GM23338 (cell line): ENCODE measurements around the gene S100A5. TPM values are rescaled to one million over a fixed set of nuclear protein-coding genes. Genes with fewer than 3 reads are reported as not detected.

Source experiments
- ATAC-seq: fragments of 200-7000 bp; cut with Tn5 transposase; 3 replicates; pipeline ENCODE4 v1.9.1; 2020
- DNase-seq: peaks from one replicate; pipeline ENCODE4 v3.0.0-alpha.2; 2015; ENCODE audit warnings: low spot score
- H2AFZ ChIP-seq: fragments of 200-600 bp; sonication (generic); 2 replicates; pipeline ENCODE4 v1.8.0; 2016; ENCODE audit warnings: antibody characterized with exemption, mild to moderate bottlenecking, moderate library complexity
- H3F3A ChIP-seq: fragments of 200-600 bp; sonication (generic); replicated peaks from 2 replicates; pipeline ENCODE4 v1.8.0; 2017; ENCODE audit warnings: antibody characterized with exemption, mixed run types, low read depth
- H3K27ac ChIP-seq: fragments of 200-600 bp; sonication (generic); 2 replicates; pipeline ENCODE4 v1.6.1; 2016; ENCODE audit warnings: low read depth
- H3K27me3 ChIP-seq: fragments of 200-600 bp; sonication (generic); 2 replicates; pipeline ENCODE4 v1.8.0; 2016; ENCODE audit warnings: mild to moderate bottlenecking, mixed run types, moderate library complexity; ENCODE audit not compliant: insufficient read depth
- H3K36me3 ChIP-seq: fragments of 200-600 bp; sonication (generic); 2 replicates; pipeline ENCODE4 v1.8.0; 2016; ENCODE audit warnings: mild to moderate bottlenecking; ENCODE audit not compliant: insufficient read depth
- H3K4me1 ChIP-seq: fragments of 200-600 bp; sonication (generic); 2 replicates; pipeline ENCODE4 v1.8.0; 2016; ENCODE audit warnings: mild to moderate bottlenecking, moderate library complexity; ENCODE audit not compliant: insufficient read depth
- H3K4me2 ChIP-seq: fragments of 200-600 bp; sonication (generic); 2 replicates; pipeline ENCODE4 v1.7.1; 2017; ENCODE audit warnings: mixed run types
- H3K4me3 ChIP-seq: fragments of 200-600 bp; sonication (generic); 2 replicates; pipeline ENCODE4 v1.6.1; 2016; ENCODE audit warnings: mixed run types
- H3K79me2 ChIP-seq: fragments of 200-600 bp; sonication (generic); replicated peaks from 2 replicates; pipeline ENCODE4 v1.8.0; 2017; ENCODE audit warnings: mild to moderate bottlenecking; ENCODE audit not compliant: insufficient read depth
- H3K9me2 ChIP-seq: fragments of 200-600 bp; sonication (generic); 2 replicates; pipeline ENCODE4 v1.8.0; 2017; ENCODE audit not compliant: insufficient read depth
- H4K20me1 ChIP-seq: fragments of 200-600 bp; sonication (generic); replicated peaks from 2 replicates; pipeline ENCODE4 v1.8.0; 2017; ENCODE audit warnings: mild to moderate bottlenecking; ENCODE audit not compliant: insufficient read depth
- H3K27ac Mint-ChIP-seq: 2 replicates; pipeline ENCODE4 v1.8.0; 2020; ENCODE audit warnings: inconsistent platforms, mild to moderate bottlenecking, moderate library complexity, mixed read lengths
- H3K27me3 Mint-ChIP-seq: 3 replicates; pipeline ENCODE4 v1.8.0; 2022; ENCODE audit warnings: low read depth, mild to moderate bottlenecking, moderate library complexity, mixed read lengths, inconsistent platforms; ENCODE audit not compliant: insufficient read depth, poor library complexity
- H3K36me3 Mint-ChIP-seq: 3 replicates; pipeline ENCODE4 v1.8.0; 2021; ENCODE audit warnings: low read depth, mild to moderate bottlenecking, inconsistent platforms, moderate library complexity, mixed read lengths
- H3K4me1 Mint-ChIP-seq: 3 replicates; pipeline ENCODE4 v1.8.0; 2020; ENCODE audit warnings: mild to moderate bottlenecking, inconsistent platforms, mixed read lengths
- H3K4me3 Mint-ChIP-seq: 3 replicates; pipeline ENCODE4 v1.8.0; 2021; ENCODE audit warnings: moderate library complexity, mild to moderate bottlenecking, inconsistent platforms, mixed read lengths
- H3K9me3 Mint-ChIP-seq: 3 replicates; pipeline ENCODE4 v1.8.0; 2020; ENCODE audit warnings: moderate library complexity, mild to moderate bottlenecking, inconsistent platforms, mixed read lengths
- CREB1 ChIP-seq: fragments of 250-450 bp; sonication (Bioruptor Pico); IDR thresholded peaks from 2 replicates; pipeline ENCODE4 v1.5.0; 2020; ENCODE audit warnings: low read depth, mild to moderate bottlenecking, moderate library complexity
- EZH2 ChIP-seq: fragments of 200-600 bp; sonication (generic); IDR thresholded peaks from one replicate; pipeline ENCODE4 v1.8.0; 2017; ENCODE audit warnings: antibody characterized with exemption, mild to moderate bottlenecking, low read depth; ENCODE audit not compliant: unreplicated experiment
- EZH2phosphoT487 ChIP-seq: fragments of 200-600 bp; sonication (generic); IDR thresholded peaks from one replicate; pipeline ENCODE4 v1.8.1; 2018; ENCODE audit warnings: antibody characterized with exemption; ENCODE audit not compliant: unreplicated experiment
- JUNB ChIP-seq: IDR thresholded peaks from one replicate; pipeline ENCODE4 v1.6.1; 2016; ENCODE audit warnings: antibody characterized with exemption; ENCODE audit not compliant: unreplicated experiment
- NANOG ChIP-seq: IDR thresholded peaks from 2 replicates; pipeline ENCODE4 v1.6.1; 2016; ENCODE audit warnings: antibody characterized with exemption, borderline replicate concordance
- POLR2AphosphoS5 ChIP-seq: IDR thresholded peaks from 2 replicates; pipeline ENCODE4 v1.6.1; 2016; ENCODE audit warnings: antibody characterized with exemption, low read depth
- STAT1 ChIP-seq: IDR thresholded peaks from one replicate; pipeline ENCODE4 v1.6.1; 2016; ENCODE audit warnings: antibody characterized with exemption; ENCODE audit not compliant: unreplicated experiment
- ZNF114 ChIP-seq: fragments of 250-450 bp; sonication (Bioruptor Pico); IDR thresholded peaks from 2 replicates; pipeline ENCODE4 v1.5.0; 2020; ENCODE audit warnings: mild to moderate bottlenecking, moderate library complexity
- ZNF331 ChIP-seq: fragments of 250-450 bp; sonication (Bioruptor Pico); IDR thresholded peaks from 2 replicates; pipeline ENCODE4 v1.5.0; 2020; ENCODE audit warnings: low read depth, mild to moderate bottlenecking, moderate library complexity
- polyA plus RNA-seq: library from polyadenylated mRNA; unstranded; fragments of >200 nt; fragmentation: Nextera tagmentation; extraction: Ambion mirVana; gene quantifications from 2 replicates; pipeline ENCODE4 v1.2.1, GENCODE V29; 2016
- total RNA-seq: library from RNA; depleted of rRNA; stranded (reverse); fragments of >200 nt; shearing (Covaris generic); gene quantifications from 2 replicates; pipeline ENCODE4 v1.2.3, GENCODE V29; 2014
- TF ChIP-seq, protein P1 (sequence below): IDR thresholded peaks from one replicate; pipeline ENCODE4 v1.6.1; 2018; ENCODE audit warnings: antibody characterized with exemption; ENCODE audit not compliant: unreplicated experiment
- TF ChIP-seq, protein P2 (sequence below), 2 experiments: fragments of 200-600 bp in 1 of 2; sonication (generic) in 1 of 2; conservative IDR thresholded peaks; 2 replicates each; pipeline versions ENCODE4 v1.5.1 to v1.6.1; 2016 to 2017; ENCODE audit warnings: antibody characterized with exemption in 2 of 2, low read depth in 2 of 2, mild to moderate bottlenecking in 2 of 2, moderate library complexity in 1 of 2

The S100A5 gene
- total and polyA plus RNA-seq, 2 experiments from 2014 or later: 0.47 TPM; not detected in 1

DNA sequence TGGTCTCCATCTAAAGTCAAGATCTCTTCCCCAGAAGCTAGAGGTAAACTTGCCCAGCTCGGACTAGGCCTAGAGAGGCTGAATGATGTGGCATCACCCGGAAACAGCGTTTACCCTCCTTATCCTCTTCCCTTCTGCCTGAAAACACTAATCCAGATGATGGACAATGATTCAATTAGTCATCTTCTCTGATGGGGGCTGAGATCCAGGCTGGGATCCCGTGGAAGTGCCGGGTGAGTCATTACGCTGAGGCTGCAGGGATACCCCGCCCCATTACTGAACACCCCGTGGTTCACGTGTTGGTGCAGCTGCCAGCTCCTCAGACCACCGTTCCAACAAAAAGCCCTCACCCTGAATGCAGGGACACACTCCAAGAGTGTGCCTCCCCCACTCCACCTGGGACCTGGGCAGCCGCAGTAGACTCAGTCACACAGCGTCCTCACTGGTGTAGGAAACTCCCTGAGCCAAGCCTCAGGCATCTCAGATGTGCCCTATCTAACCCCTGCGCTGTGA is 7.0 kb downstream of the S100A5 start (continued):
- TF ChIP-seq, protein P1, sequence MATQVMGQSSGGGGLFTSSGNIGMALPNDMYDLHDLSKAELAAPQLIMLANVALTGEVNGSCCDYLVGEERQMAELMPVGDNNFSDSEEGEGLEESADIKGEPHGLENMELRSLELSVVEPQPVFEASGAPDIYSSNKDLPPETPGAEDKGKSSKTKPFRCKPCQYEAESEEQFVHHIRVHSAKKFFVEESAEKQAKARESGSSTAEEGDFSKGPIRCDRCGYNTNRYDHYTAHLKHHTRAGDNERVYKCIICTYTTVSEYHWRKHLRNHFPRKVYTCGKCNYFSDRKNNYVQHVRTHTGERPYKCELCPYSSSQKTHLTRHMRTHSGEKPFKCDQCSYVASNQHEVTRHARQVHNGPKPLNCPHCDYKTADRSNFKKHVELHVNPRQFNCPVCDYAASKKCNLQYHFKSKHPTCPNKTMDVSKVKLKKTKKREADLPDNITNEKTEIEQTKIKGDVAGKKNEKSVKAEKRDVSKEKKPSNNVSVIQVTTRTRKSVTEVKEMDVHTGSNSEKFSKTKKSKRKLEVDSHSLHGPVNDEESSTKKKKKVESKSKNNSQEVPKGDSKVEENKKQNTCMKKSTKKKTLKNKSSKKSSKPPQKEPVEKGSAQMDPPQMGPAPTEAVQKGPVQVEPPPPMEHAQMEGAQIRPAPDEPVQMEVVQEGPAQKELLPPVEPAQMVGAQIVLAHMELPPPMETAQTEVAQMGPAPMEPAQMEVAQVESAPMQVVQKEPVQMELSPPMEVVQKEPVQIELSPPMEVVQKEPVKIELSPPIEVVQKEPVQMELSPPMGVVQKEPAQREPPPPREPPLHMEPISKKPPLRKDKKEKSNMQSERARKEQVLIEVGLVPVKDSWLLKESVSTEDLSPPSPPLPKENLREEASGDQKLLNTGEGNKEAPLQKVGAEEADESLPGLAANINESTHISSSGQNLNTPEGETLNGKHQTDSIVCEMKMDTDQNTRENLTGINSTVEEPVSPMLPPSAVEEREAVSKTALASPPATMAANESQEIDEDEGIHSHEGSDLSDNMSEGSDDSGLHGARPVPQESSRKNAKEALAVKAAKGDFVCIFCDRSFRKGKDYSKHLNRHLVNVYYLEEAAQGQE: no peak
- no peak for TF ChIP-seq EZH2phosphoT487
- no peak for TF ChIP-seq ZNF331 (CRISPR knock-in tag)
- TF ChIP-seq CREB1: no peak
- no peak for TF ChIP-seq JUNB
- TF ChIP-seq NANOG: no peak
- no peak for TF ChIP-seq STAT1
- TF ChIP-seq POLR2AphosphoS5: no peak

DNA sequence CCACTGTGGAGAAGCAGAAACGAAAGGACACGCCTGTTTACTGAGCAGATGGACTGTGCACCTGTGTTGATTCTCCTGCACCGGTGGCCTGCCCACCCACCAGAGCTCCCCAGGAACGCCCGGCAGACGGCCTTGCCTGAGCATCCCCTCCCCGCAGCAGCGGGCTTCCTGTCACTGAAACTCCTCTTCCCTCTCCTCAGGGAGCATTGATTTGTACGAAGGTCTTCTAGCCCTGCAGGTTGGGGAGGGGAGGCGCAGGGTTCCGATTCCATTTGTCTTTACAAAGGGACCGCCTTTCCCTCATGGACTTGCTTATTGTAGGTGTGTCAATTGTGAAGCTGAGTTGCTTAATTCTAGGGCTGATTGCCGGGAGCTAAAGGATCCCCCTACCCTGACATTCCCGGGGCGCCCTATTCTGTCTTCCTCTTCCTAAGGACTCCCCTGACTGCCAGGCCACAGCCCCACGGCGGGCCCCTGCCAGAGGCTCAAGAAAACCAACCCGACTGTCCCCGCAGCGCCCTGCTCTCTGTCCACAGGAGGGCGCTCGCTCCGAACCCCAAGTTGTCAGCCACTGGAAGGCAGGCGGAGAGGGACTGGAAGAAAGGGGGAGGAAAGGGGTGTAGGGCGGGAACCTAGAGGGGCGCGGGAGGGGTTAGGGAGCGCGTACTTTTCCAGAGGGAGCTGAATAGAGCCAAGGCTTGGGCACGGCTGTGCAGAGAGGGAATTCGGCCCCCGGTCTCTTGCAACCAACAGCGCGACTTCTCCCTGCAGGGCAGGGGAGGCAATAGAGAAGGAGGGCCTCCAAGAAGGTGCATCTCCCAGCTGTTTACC is 7.8 kb downstream of the S100A5 start:
- H3K36me3 Mint-ChIP-seq: no peaks in the 10 kb centered on the region; the same call in 2 of the 3 replicates
- Histone ChIP-seq H3K79me2 (no peaks in the 10 kb centered on the region), H3K4me3 (peak overlapping the region; percentile 55), H3K27me3 (peaks cover 32% of the 10 kb centered on the region), H3K27ac (no peak overlapping the region), H2AFZ (peak overlapping the region; percentile 43), H3K4me2 (peak overlapping the region; percentile 78), H3K36me3 (no peaks in the 10 kb centered on the region), H4K20me1 (no peaks in the 10 kb centered on the region), H3K4me1 (peaks cover 29% of the 10 kb centered on the region), H3K9me2 (no peaks in the 10 kb centered on the region), H3F3A (peaks cover 16% of the 10 kb centered on the region; the same call in 1 of the 2 replicates)
- TF ChIP-seq, protein P1: no peak
- TF ChIP-seq EZH2phosphoT487: no peak
- TF ChIP-seq STAT1: no peak
- TF ChIP-seq ZNF114 (CRISPR knock-in tag): no peak
- no peak for TF ChIP-seq EZH2
- TF ChIP-seq ZNF331 (CRISPR knock-in tag): peak; percentile 73
- TF ChIP-seq, protein P2, sequence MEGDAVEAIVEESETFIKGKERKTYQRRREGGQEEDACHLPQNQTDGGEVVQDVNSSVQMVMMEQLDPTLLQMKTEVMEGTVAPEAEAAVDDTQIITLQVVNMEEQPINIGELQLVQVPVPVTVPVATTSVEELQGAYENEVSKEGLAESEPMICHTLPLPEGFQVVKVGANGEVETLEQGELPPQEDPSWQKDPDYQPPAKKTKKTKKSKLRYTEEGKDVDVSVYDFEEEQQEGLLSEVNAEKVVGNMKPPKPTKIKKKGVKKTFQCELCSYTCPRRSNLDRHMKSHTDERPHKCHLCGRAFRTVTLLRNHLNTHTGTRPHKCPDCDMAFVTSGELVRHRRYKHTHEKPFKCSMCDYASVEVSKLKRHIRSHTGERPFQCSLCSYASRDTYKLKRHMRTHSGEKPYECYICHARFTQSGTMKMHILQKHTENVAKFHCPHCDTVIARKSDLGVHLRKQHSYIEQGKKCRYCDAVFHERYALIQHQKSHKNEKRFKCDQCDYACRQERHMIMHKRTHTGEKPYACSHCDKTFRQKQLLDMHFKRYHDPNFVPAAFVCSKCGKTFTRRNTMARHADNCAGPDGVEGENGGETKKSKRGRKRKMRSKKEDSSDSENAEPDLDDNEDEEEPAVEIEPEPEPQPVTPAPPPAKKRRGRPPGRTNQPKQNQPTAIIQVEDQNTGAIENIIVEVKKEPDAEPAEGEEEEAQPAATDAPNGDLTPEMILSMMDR (conservative IDR thresholded peaks at IDR 0.05; ENCODE audit: low read depth in 2 of 2): peak; percentile 97 to 99
- peaks cover 37% of the 10 kb centered on the region for H3K4me1 Mint-ChIP-seq
- H3K4me3 Mint-ChIP-seq: peak overlapping the region; percentile 73
- H3K27ac Mint-ChIP-seq: no peak overlapping the region
- peaks cover 35% of the 10 kb centered on the region for H3K27me3 Mint-ChIP-seq
- ATAC-seq (peak; percentile 83), DNase-seq (peak; percentile 97)
- H3K9me3 Mint-ChIP-seq: no peaks in the 10 kb centered on the region
